HepG2 (cell line): ENCODE results near the gene PLXNA4. TPM values are rescaled to one million over a fixed set of nuclear protein-coding genes. Genes with fewer than 3 reads are reported as not detected.

Experiments
- ATAC-seq: fragments of 200-7000 bp; cut with Tn5 transposase; 3 replicates; pipeline ENCODE4 v1.9.1; 2020; ENCODE audit warnings: mild to moderate bottlenecking, moderate library complexity
- BruUV-seq: library from RNA; stranded (reverse); fragments of 400-500 nt; replicated peaks from 2 replicates; lab custom pipeline; 2021; lab: Mats Ljungman, UMichigan
- CTCF ChIA-PET: fragments of 300-600 bp; formaldehyde crosslinking; extraction: SDS; loops from one replicate; lab custom pipeline; 2021; ENCODE audit warnings: low total read pairs, inconsistent platforms, low intra/inter-chr PET ratio; lab: Yijun Ruan, JAX
- POLR2A ChIA-PET: fragments of 350-600 bp; sonication (Branson Sonifier 250); formaldehyde crosslinking; loops from one replicate; lab custom pipeline; 2020; ENCODE audit warnings: antibody characterized with exemption, inconsistent platforms; lab: Yijun Ruan, JAX
- DNase-seq: peaks from one replicate; pipeline ENCODE4 v3.0.0-alpha.2; 2015; ENCODE audit warnings: low spot score
- FAIRE-seq: peaks from 3 replicates; lab custom pipeline; 2011; peaks lifted over from hg19 to GRCh38; lab: Jason Lieb, UNC
- H2AFZ ChIP-seq: one replicate; pipeline ENCODE4 v1.6.1; 2011; ENCODE audit warnings: low read length, inconsistent platforms
- H3K27ac ChIP-seq: fragments of 300-600 bp; 3 replicates; pipeline ENCODE4 v1.8.0; 2011; ENCODE audit warnings: mixed run types, mild to moderate bottlenecking, mixed read lengths, low read length, inconsistent platforms; ENCODE audit not compliant: insufficient read depth; ENCODE audit errors: extremely low read length
- H3K27me3 ChIP-seq, 2 experiments: fragments of 200-600 bp in 1 of 2; 2 replicates in 1 of 2; 3 replicates in 1 of 2; pipeline versions ENCODE4 v1.6.0 to v1.8.0; 2011; ENCODE audit warnings: low read length in 2 of 2, mild to moderate bottlenecking in 2 of 2, moderate library complexity in 2 of 2, inconsistent platforms in 1 of 2; ENCODE audit not compliant: insufficient read depth in 2 of 2, control insufficient read depth in 1 of 2
- H3K36me3 ChIP-seq, 2 experiments: fragments of 200-600 bp in 1 of 2; replicated peaks in 1 of 2; 2 replicates in 1 of 2; 3 replicates in 1 of 2; pipeline versions ENCODE4 v1.5.1 to v1.8.0; 2011; ENCODE audit warnings: low read length in 2 of 2, inconsistent platforms in 1 of 2; ENCODE audit not compliant: insufficient read depth in 2 of 2, control insufficient read depth in 1 of 2
- H3K4me1 ChIP-seq: 2 replicates; pipeline ENCODE4 v1.5.1; 2012; ENCODE audit warnings: low read length, inconsistent platforms; ENCODE audit not compliant: insufficient read depth
- H3K4me2 ChIP-seq: 2 replicates; pipeline ENCODE4 v1.6.0; 2011; ENCODE audit warnings: low read depth, low read length, inconsistent platforms
- H3K4me3 ChIP-seq, 3 experiments: fragments of 200-600 bp in 1 of 3; sonication (generic), shearing (Covaris generic) in 1 of 3; replicated peaks in 1 of 3; 2 replicates each; pipeline ENCODE4 v1.5.1; 2011 to 2016; ENCODE audit warnings: low read length in 3 of 3, inconsistent platforms in 2 of 3, low read depth in 2 of 3, mild to moderate bottlenecking in 2 of 3, control low read depth in 1 of 3, mixed read lengths in 1 of 3; ENCODE audit not compliant: insufficient read depth in 1 of 3
- H3K79me2 ChIP-seq: one replicate; pipeline ENCODE4 v1.6.1; 2011; ENCODE audit warnings: low read length, inconsistent platforms; ENCODE audit not compliant: insufficient read depth
- H3K9ac ChIP-seq: 2 replicates; pipeline ENCODE4 v1.6.0; 2011; ENCODE audit warnings: mild to moderate bottlenecking, low read depth, low read length, inconsistent platforms; ENCODE audit not compliant: insufficient read depth
- H3K9me3 ChIP-seq: 2 replicates; pipeline ENCODE4 v1.5.1; 2012; ENCODE audit warnings: mild to moderate bottlenecking, low read length
- H4K20me1 ChIP-seq: 2 replicates; pipeline ENCODE4 v1.6.0; 2011; ENCODE audit warnings: inconsistent platforms, mild to moderate bottlenecking, low read length, moderate library complexity; ENCODE audit not compliant: insufficient read depth
- HDAC6 ChIP-seq: fragments of 200-600 bp; sonication (generic); IDR thresholded peaks from 2 replicates; pipeline ENCODE4 v1.7.0; 2017; ENCODE audit warnings: mild to moderate bottlenecking, antibody characterized with exemption, low read length, low read depth
- JARID2 ChIP-seq: sonication (generic); formaldehyde crosslinking; IDR thresholded peaks from 2 replicates; pipeline ENCODE4 v1.8.1; 2023; ENCODE audit warnings: missing genetic modification reagents, inconsistent platforms; ENCODE audit not compliant: insufficient replicate concordance
- NCOR1 ChIP-seq: fragments of 200-600 bp; sonication (generic); IDR thresholded peaks from 2 replicates; pipeline ENCODE4 v1.7.0; 2017; ENCODE audit warnings: antibody characterized with exemption, low read length, borderline replicate concordance
- PREB ChIP-seq: sonication (generic); formaldehyde crosslinking; IDR thresholded peaks from 2 replicates; pipeline ENCODE4 v1.4.0; 2020; ENCODE audit warnings: missing genetic modification reagents
- SRSF4 ChIP-seq: fragments of 200-400 bp; formaldehyde crosslinking; IDR thresholded peaks from one replicate; pipeline ENCODE4 v1.6.1; 2018; ENCODE audit warnings: mild to moderate bottlenecking, low read depth, low read length, moderate library complexity; ENCODE audit not compliant: poor library complexity, severe bottlenecking
- ZBTB7A ChIP-seq: sonication (generic); formaldehyde crosslinking; IDR thresholded peaks from 2 replicates; pipeline ENCODE4 v1.8.0; 2022; ENCODE audit warnings: mild to moderate bottlenecking, missing genetic modification reagents
- ZFYVE20 ChIP-seq: sonication (generic); formaldehyde crosslinking; IDR thresholded peaks from 2 replicates; pipeline ENCODE4 v1.8.0; 2023; ENCODE audit warnings: low read depth, mild to moderate bottlenecking, moderate library complexity, missing genetic modification reagents, borderline replicate concordance
- ZNF101 ChIP-seq: sonication (generic); formaldehyde crosslinking; IDR thresholded peaks from 2 replicates; pipeline ENCODE4 v1.4.0; 2020; ENCODE audit warnings: mild to moderate bottlenecking, low read depth, missing genetic modification reagents, borderline replicate concordance
- ZNF317 ChIP-seq: sonication (generic); formaldehyde crosslinking; IDR thresholded peaks from 2 replicates; pipeline ENCODE4 v1.5.0; 2020; ENCODE audit warnings: mild to moderate bottlenecking, missing genetic modification reagents
- ZNF530 ChIP-seq: sonication (generic); formaldehyde crosslinking; IDR thresholded peaks from 2 replicates; pipeline ENCODE4 v1.5.0; 2020; ENCODE audit warnings: low read depth, mild to moderate bottlenecking, missing genetic modification reagents
- WGBS: methylation state at CpG from one replicate; pipeline ENCODE4 v1.1.6; 2017; ENCODE audit warnings: low lambda C conversion rate; 5-methylcytosine and 5-hydroxymethylcytosine counted together
- in situ Hi-C: cut with HindIII; loops from 2 replicates; pipeline ENCODE4 v1.10.0; 2017; ENCODE audit warnings: low pct_unique_long_range_greater_than_20kb; ENCODE audit not compliant: extremely low pct_ligation_motif_present
- intact Hi-C: fragments of 100-400 bp; cut with micrococcal nuclease; formaldehyde crosslinking; loops from one replicate; pipeline ENCODE4 v1.10.0; 2022; ENCODE audit not compliant: unreplicated experiment
- polyA plus RNA-seq, 8 experiments: library from polyadenylated mRNA; depleted of rRNA in 3 of 8; stranded (reverse) in 7 of 8; unstranded in 1 of 8; fragments of >200 nt; fragmentation: Illumina TruSeq in 4 of 8; extraction: Trizol in 4 of 8; gene quantifications; 2 replicates each; pipeline versions ENCODE4 v1.2.1 to v1.2.3, GENCODE V29; 2011 to 2016; ENCODE audit warnings: low read depth in 4 of 8, missing spikeins in 1 of 8, mixed read lengths in 1 of 8; ENCODE audit not compliant: insufficient read depth in 1 of 8
- total RNA-seq, 5 experiments: library from RNA; depleted of rRNA; stranded (reverse); fragments of >200 nt; fragmentation: Illumina TruSeq; extraction: Trizol; gene quantifications; 2 replicates each; pipeline ENCODE4 v1.2.3, GENCODE V29; 2016; ENCODE audit warnings: low read depth in 1 of 5
- TF ChIP-seq, protein P1 (sequence below): sonication (generic); formaldehyde crosslinking; IDR thresholded peaks from 2 replicates; pipeline ENCODE4 v1.8.1; 2022; ENCODE audit warnings: low read depth, mild to moderate bottlenecking, missing genetic modification reagents

Gene PLXNA4
- total and polyA plus RNA-seq, 2 of the 13 experiments (the other 11 are each of a cell fraction or from before 2014, with no cell fraction given), result 0.01 to 0.04 TPM

DNA sequence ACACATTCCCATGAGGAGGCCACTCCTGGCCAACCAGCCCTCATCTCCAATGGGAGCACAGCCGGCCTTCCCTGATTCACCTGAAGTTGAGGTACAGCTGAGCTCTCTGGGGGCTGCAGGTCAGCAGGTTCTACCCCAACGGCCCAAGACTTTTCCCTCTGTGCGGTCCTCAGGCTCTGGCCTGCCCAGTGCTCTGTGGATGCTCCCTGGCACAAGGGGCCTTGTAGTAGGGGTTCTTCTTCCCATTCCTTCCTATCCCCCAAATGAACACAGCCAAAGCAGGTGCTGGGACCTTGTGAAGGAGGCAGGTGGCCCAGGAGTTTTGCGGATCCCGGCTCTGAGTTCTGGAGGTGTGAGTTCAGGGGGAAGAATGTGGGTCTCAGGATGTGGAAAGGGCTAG, 72.2 kb downstream of the PLXNA4 start:
- in situ Hi-C loops, result no loop called here
- no peak for ATAC-seq

GRCh38 chr7:132503415-132503814, 72.9 kb downstream of the PLXNA4 start:
- H3K9ac ChIP-seq, result no peak overlapping the region
- no peak overlapping the region for H3K4me2 ChIP-seq
- H3K9me3 ChIP-seq, result no peaks in the 10 kb centered on the region
- H2AFZ ChIP-seq, result no peak overlapping the region
- in situ Hi-C loops (no loop called here), intact Hi-C loops (no loop called here)
- BruUV-seq, result no TSS peak
- no peaks in the 10 kb centered on the region for H3K36me3 ChIP-seq
- TF ChIP-seq PREB (CRISPR knock-in tag) (no peak), ZNF317 (no peak), ZNF101 (CRISPR knock-in tag) (no peak), JARID2 (CRISPR knock-in tag) (no peak), ZBTB7A (CRISPR knock-in tag) (no peak), NCOR1 (no peak), ZNF530 (no peak), ZFYVE20 (CRISPR knock-in tag) (no peak), HDAC6 (no peak)
- TF ChIP-seq, protein P1, sequence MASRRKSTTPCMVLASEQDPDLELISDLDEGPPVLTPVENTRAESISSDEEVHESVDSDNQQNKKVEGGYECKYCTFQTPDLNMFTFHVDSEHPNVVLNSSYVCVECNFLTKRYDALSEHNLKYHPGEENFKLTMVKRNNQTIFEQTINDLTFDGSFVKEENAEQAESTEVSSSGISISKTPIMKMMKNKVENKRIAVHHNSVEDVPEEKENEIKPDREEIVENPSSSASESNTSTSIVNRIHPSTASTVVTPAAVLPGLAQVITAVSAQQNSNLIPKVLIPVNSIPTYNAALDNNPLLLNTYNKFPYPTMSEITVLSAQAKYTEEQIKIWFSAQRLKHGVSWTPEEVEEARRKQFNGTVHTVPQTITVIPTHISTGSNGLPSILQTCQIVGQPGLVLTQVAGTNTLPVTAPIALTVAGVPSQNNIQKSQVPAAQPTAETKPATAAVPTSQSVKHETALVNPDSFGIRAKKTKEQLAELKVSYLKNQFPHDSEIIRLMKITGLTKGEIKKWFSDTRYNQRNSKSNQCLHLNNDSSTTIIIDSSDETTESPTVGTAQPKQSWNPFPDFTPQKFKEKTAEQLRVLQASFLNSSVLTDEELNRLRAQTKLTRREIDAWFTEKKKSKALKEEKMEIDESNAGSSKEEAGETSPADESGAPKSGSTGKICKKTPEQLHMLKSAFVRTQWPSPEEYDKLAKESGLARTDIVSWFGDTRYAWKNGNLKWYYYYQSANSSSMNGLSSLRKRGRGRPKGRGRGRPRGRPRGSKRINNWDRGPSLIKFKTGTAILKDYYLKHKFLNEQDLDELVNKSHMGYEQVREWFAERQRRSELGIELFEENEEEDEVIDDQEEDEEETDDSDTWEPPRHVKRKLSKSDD (CRISPR knock-in tag), result no peak
- TF ChIP-seq, all 625 proteins: peak for 0
- no peaks in the 10 kb centered on the region for H3K79me2 ChIP-seq
- POLR2A ChIA-PET, result no interaction called here
- CTCF ChIA-PET, result no interaction called here
- H3K27ac ChIP-seq, result no peak overlapping the region
- ATAC-seq, result no peak
- FAIRE-seq, result no peak
- no peak overlapping the region for H3K4me3 ChIP-seq
- H3K27me3 ChIP-seq, result peaks cover 0 to 17% of the 10 kb centered on the region in 2 experiments; a peak in 3 of 5 replicates
- H3K4me1 ChIP-seq, result no peaks in the 10 kb centered on the region
- no peak for DNase-seq
- no peaks in the 10 kb centered on the region for H4K20me1 ChIP-seq

More for the DNA sequence above, 72.2 kb downstream of the PLXNA4 start:
- no peak for FAIRE-seq
- no peak overlapping the region for H3K4me3 ChIP-seq
- no peaks in the 10 kb centered on the region for H3K79me2 ChIP-seq
- 29% methylated on average over 3 of the region's 5 CpGs for WGBS
- intact Hi-C loops, result no loop called here
- no peaks in the 10 kb centered on the region for H3K9me3 ChIP-seq
- no peak for DNase-seq
- no peak overlapping the region for H3K9ac ChIP-seq
- no peak for TF ChIP-seq SRSF4
- TF ChIP-seq, all 625 proteins: peak for 0
- no TSS peak for BruUV-seq
- ChIA-PET CTCF (no interaction called here), POLR2A (no interaction called here)
- peaks cover 0 to 17% of the 10 kb centered on the region in 2 experiments; a peak in 3 of 5 replicates for H3K27me3 ChIP-seq
- H3K4me1 ChIP-seq, result no peaks in the 10 kb centered on the region
- H3K36me3 ChIP-seq, result no peaks in the 10 kb centered on the region
- no peak overlapping the region for H2AFZ ChIP-seq
- H3K4me2 ChIP-seq, result no peak overlapping the region
- no peaks in the 10 kb centered on the region for H4K20me1 ChIP-seq
- no peak overlapping the region for H3K27ac ChIP-seq
